Measurements from ENCODE around the gene TADA2B. TPM values are rescaled to one million over a fixed set of nuclear protein-coding genes. Genes with fewer than 3 reads are reported as not detected.
"Not testable (repeated sequence)": the region's sequence is repeated elsewhere in the genome, so short reads cannot be mapped to it uniquely, and the experiment has no call there.

TADA2B gene
- total RNA-seq, 2 donors from 2014 or later = 34.5 to 41.2 TPM

DNA sequence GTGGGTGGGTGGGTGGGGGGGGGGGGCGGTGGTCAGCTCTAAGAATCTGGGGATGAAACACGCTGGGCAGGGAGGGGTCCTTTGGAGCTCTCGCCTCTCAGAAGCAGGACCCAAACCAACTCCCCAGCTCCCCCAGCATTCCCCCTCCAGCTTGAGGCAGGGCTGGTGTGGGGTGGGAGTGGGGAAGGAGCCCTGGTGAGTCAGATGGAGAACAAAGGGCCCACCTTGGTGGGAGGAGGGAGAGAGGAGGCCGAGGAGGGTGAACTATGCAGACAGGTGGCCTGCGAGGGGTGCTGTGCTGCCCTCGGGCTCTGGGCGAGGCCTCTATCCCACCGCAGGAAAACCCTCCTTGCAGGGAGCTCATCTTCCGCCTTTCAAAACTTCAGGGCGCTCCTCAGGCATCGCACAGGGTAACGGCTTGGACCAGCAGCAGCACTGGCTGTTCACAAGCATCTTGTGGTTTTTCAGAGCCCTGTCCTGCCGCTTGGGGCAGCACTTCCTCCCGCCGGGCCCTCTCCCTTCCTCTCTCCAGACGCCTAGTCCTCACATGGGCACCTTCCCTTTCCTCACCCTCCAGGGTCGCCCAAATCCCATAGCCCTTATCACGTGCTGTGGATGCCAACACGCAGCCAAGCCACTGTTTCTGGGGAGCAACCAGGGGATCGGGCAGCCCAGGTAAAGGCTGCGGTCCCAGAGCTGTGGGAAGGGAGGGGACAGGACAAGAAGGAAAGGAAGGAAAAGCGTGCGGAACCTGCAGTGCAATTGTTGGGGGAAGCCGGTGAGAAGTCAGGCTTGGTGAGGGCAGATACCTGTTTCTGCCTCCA, 58.7 kb downstream of the TADA2B start:
- Histone ChIP-seq H3K27ac (peak overlapping the region in 1 of 2 donors; percentile 75), H3K27me3 (replicated peaks; ENCODE audit: insufficient read depth) (no peaks in the 10 kb centered on the region)

GRCh38 chr4:7102516-7102909, 59.3 kb downstream of the TADA2B start:
- DNase-seq (ENCODE audit: low spot score); H3K9me3 ChIP-seq; H3K36me3 ChIP-seq; H3K4me1 ChIP-seq (replicated peaks); H3K27me3 ChIP-seq (replicated peaks; ENCODE audit: insufficient read depth): not testable (repeated sequence)
- Histone ChIP-seq H3K4me3 (peak overlapping the region; percentile 42 to 47), H3K27ac (peak overlapping the region; percentile 68 to 75)
- WGBS = 77% methylated on average over 12 of the region's 12 CpGs
- intact Hi-C loops (cut with DNase I) = loop anchor here (10.0 kb wide), 1 partner anchor 192 kb away; no protein-coding TSS in a partner anchor

More for the DNA sequence above, 58.7 kb downstream of the TADA2B start:
- no peaks in the 10 kb centered on the region for H3K36me3 ChIP-seq
- TF ChIP-seq, protein P1, sequence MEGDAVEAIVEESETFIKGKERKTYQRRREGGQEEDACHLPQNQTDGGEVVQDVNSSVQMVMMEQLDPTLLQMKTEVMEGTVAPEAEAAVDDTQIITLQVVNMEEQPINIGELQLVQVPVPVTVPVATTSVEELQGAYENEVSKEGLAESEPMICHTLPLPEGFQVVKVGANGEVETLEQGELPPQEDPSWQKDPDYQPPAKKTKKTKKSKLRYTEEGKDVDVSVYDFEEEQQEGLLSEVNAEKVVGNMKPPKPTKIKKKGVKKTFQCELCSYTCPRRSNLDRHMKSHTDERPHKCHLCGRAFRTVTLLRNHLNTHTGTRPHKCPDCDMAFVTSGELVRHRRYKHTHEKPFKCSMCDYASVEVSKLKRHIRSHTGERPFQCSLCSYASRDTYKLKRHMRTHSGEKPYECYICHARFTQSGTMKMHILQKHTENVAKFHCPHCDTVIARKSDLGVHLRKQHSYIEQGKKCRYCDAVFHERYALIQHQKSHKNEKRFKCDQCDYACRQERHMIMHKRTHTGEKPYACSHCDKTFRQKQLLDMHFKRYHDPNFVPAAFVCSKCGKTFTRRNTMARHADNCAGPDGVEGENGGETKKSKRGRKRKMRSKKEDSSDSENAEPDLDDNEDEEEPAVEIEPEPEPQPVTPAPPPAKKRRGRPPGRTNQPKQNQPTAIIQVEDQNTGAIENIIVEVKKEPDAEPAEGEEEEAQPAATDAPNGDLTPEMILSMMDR (IDR thresholded peaks at IDR 0.05) = peak; percentile 28 to 64 (median 48)
- no peak for TF ChIP-seq POLR2AphosphoS5 (IDR thresholded peaks at IDR 0.05)
- DNase-seq (ENCODE audit: low spot score) = peak; percentile 48
- 24% methylated on average over 23 of the region's 24 CpGs for WGBS
- no peaks in the 10 kb centered on the region for H3K9me3 ChIP-seq
- peaks cover 2% of the 10 kb centered on the region for H3K4me1 ChIP-seq (replicated peaks)
- intact Hi-C loops (cut with DNase I) = loop anchor here (10.0 kb wide), 1 partner anchor 193 kb away; no protein-coding TSS in a partner anchor
- H3K4me3 ChIP-seq = no peak overlapping the region

- WGBS = under 1% methylated on average over 28 of the region's 35 CpGs
- peaks cover 2% of the 10 kb centered on the region for H3K4me1 ChIP-seq (replicated peaks)
- no peaks in the 10 kb centered on the region for H3K36me3 ChIP-seq
- TF ChIP-seq POLR2A (IDR thresholded peaks at IDR 0.05) (peak; percentile 60), POLR2AphosphoS5 (IDR thresholded peaks at IDR 0.05) (peak; percentile 54)
- TF ChIP-seq, protein P1 (IDR thresholded peaks at IDR 0.05) = no peak
- DNase-seq (ENCODE audit: low spot score) = peak; percentile 86
- intact Hi-C loops (cut with DNase I) = loop anchor here (1.0 to 10.0 kb wide), 2 partner anchors 35 to 192 kb away; partner anchors contain the start of gene GRPEL1
- no peaks in the 10 kb centered on the region for H3K9me3 ChIP-seq
- H3K27me3 ChIP-seq (replicated peaks; ENCODE audit: insufficient read depth) = no peaks in the 10 kb centered on the region
- H3K4me3 ChIP-seq = peak overlapping the region; percentile 42 to 47
- H3K27ac ChIP-seq = peak overlapping the region; percentile 68 to 75
Observed at GRCh38 chr4:7103031-7103606, 59.9 kb downstream of the TADA2B start.

- Histone ChIP-seq H3K36me3 (no peaks in the 10 kb centered on the region), H3K4me3 (peak overlapping the region; percentile 42 to 47), H3K9me3 (no peaks in the 10 kb centered on the region), H3K27me3 (replicated peaks; ENCODE audit: insufficient read depth) (no peaks in the 10 kb centered on the region), H3K27ac (peak overlapping the region; percentile 68 to 75), H3K4me1 (replicated peaks) (peaks cover 2% of the 10 kb centered on the region)
- 37% methylated on average over 21 of the region's 21 CpGs for WGBS
- no peak for TF ChIP-seq POLR2A (IDR thresholded peaks at IDR 0.05)
- no peak for TF ChIP-seq POLR2AphosphoS5 (IDR thresholded peaks at IDR 0.05)
- intact Hi-C loops (cut with DNase I) = loop anchor here (1.0 to 10.0 kb wide), 2 partner anchors 35 to 191 kb away; partner anchors contain the start of gene GRPEL1
- DNase-seq (ENCODE audit: low spot score) = no peak
Observed at GRCh38 chr4:7103607-7104365, 60.6 kb downstream of the TADA2B start.

GRCh38 chr4:7104366-7105031, 61.3 kb downstream of the TADA2B start:
- peak overlapping the region in 1 of 2 donors; percentile 75 for H3K27ac ChIP-seq
- no peaks in the 10 kb centered on the region for H3K36me3 ChIP-seq
- peaks cover 2% of the 10 kb centered on the region for H3K4me1 ChIP-seq (replicated peaks)
- no peak for DNase-seq (ENCODE audit: low spot score)
- H3K27me3 ChIP-seq (replicated peaks; ENCODE audit: insufficient read depth) = no peaks in the 10 kb centered on the region
- intact Hi-C loops (cut with DNase I) = loop anchor here (10.0 kb wide), 1 partner anchor 190 kb away; no protein-coding TSS in a partner anchor
- H3K9me3 ChIP-seq = no peaks in the 10 kb centered on the region
- TF ChIP-seq POLR2A (IDR thresholded peaks at IDR 0.05) = no peak
- TF ChIP-seq, protein P1 (IDR thresholded peaks at IDR 0.05) = no peak
- TF ChIP-seq POLR2AphosphoS5 (IDR thresholded peaks at IDR 0.05) = no peak
- no peak overlapping the region for H3K4me3 ChIP-seq
- whole genome bisulfite sequencing = 89% methylated on average over 7 of the region's 7 CpGs
